GM12878 (cell line): ENCODE measurements around the gene GZMM. TPM values are rescaled to one million over a fixed set of nuclear protein-coding genes. Genes with fewer than 3 reads are reported as not detected.

Experiments
- ATF3 ChIP-seq: IDR thresholded peaks from 2 replicates; pipeline ENCODE4 v1.6.1; 2011; ENCODE audit warnings: low read depth, mild to moderate bottlenecking, low read length, moderate library complexity, borderline replicate concordance; ENCODE audit errors: extremely low read depth
- CHD2 ChIP-seq: IDR thresholded peaks from 2 replicates; pipeline ENCODE4 v1.6.1; 2011; ENCODE audit warnings: low read depth, low read length, improper control_type of control experiment, borderline replicate concordance
- CHD4 ChIP-seq: fragments of 200-600 bp; sonication (generic); IDR thresholded peaks from 2 replicates; pipeline ENCODE4 v1.6.1; 2016; ENCODE audit warnings: mild to moderate bottlenecking
- CUX1 ChIP-seq: IDR thresholded peaks from 2 replicates; pipeline ENCODE4 v1.6.1; 2012; ENCODE audit warnings: improper control_type of control experiment, low read depth, low read length; ENCODE audit not compliant: insufficient replicate concordance
- E4F1 ChIP-seq: fragments of 450-650 bp; IDR thresholded peaks from 2 replicates; pipeline ENCODE4 v1.6.1; 2018; ENCODE audit warnings: borderline replicate concordance, mild to moderate bottlenecking; ENCODE audit not compliant: partially characterized antibody
- EGR1 ChIP-seq, 2 experiments: IDR thresholded peaks; 1 replicate in 1 of 2; 2 replicates in 1 of 2; pipeline ENCODE4 v1.6.1; 2011 to 2012; ENCODE audit warnings: low read depth in 2 of 2, low read length in 2 of 2, borderline replicate concordance in 1 of 2, mild to moderate bottlenecking in 1 of 2, moderate library complexity in 1 of 2
- ELK1 ChIP-seq: IDR thresholded peaks from 2 replicates; pipeline ENCODE4 v1.6.1; 2012; ENCODE audit warnings: low read depth, low read length, improper control_type of control experiment
- FOXK2 ChIP-seq: fragments of 450-650 bp; IDR thresholded peaks from 2 replicates; pipeline ENCODE4 v1.6.1; 2017; ENCODE audit warnings: mild to moderate bottlenecking, moderate library complexity
- GABPA ChIP-seq: IDR thresholded peaks from 2 replicates; pipeline ENCODE4 v1.6.1; 2014; ENCODE audit warnings: antibody characterized with exemption, low read depth, mild to moderate bottlenecking, inconsistent platforms
- IRF5 ChIP-seq: fragments of 450-650 bp; IDR thresholded peaks from 2 replicates; pipeline ENCODE4 v1.6.1; 2017; ENCODE audit warnings: borderline replicate concordance
- PAX8 ChIP-seq: fragments of 450-650 bp; IDR thresholded peaks from 2 replicates; pipeline ENCODE4 v1.6.1; 2017; ENCODE audit warnings: mild to moderate bottlenecking, moderate library complexity
- PBX3 ChIP-seq: IDR thresholded peaks from 2 replicates; pipeline ENCODE4 v1.6.1; 2011; ENCODE audit warnings: mild to moderate bottlenecking, low read depth, low read length, moderate library complexity; ENCODE audit not compliant: insufficient replicate concordance
- POLR2AphosphoS2 ChIP-seq: IDR thresholded peaks from 2 replicates; pipeline ENCODE4 v1.6.1; 2011; ENCODE audit warnings: low read depth, mild to moderate bottlenecking, low read length, improper control_type of control experiment, moderate library complexity
- STAT3 ChIP-seq: IDR thresholded peaks from 2 replicates; pipeline ENCODE4 v1.6.1; 2011; ENCODE audit warnings: low read depth, low read length, improper control_type of control experiment
- YY1 ChIP-seq: IDR thresholded peaks from 2 replicates; pipeline ENCODE4 v1.6.1; 2011; ENCODE audit warnings: low read depth, mild to moderate bottlenecking, low read length
- ZNF217 ChIP-seq: fragments of 450-650 bp; IDR thresholded peaks from 2 replicates; pipeline ENCODE4 v1.6.1; 2017; ENCODE audit warnings: antibody characterized with exemption, mild to moderate bottlenecking
- ZNF274 ChIP-seq: IDR thresholded peaks from one replicate; pipeline ENCODE4 v1.8.0; 2011; ENCODE audit not compliant: insufficient read length, insufficient read depth
- polyA plus RNA-seq, 11 experiments: library from polyadenylated mRNA; depleted of rRNA in 4 of 11; unstranded in 6 of 11; stranded (reverse) in 5 of 11; fragments of >200 nt; fragmentation: Nextera tagmentation in 4 of 11; fragmentation: Illumina TruSeq in 1 of 11; extraction: Ambion mirVana in 4 of 11; extraction: Trizol in 1 of 11; gene quantifications; 1 replicate in 1 of 11; 2 replicates in 10 of 11; pipeline versions ENCODE4 v1.2.1 to v1.2.3, GENCODE V29; 2011 to 2016; ENCODE audit warnings: inconsistent platforms in 2 of 11, missing spikeins in 2 of 11, low read depth in 1 of 11
- total RNA-seq, 4 experiments: library from RNA; depleted of rRNA in 3 of 4; stranded (reverse); fragments of >200 nt in 3 of 4; fragmentation: Illumina TruSeq in 1 of 4; extraction: Trizol in 1 of 4; gene quantifications; 2 replicates each; pipeline versions ENCODE4 v1.2.1 to v1.2.3, GENCODE V29; 2013 to 2021

The GZMM gene
- total and polyA plus RNA-seq, 10 of the 15 experiments (the other 5 are each of a cell fraction or from before 2014, with no cell fraction given) = 0.09 to 0.48 (median 0.23) TPM; not detected in 7

GRCh38 chr19:572140-572742 lies 28.4 kb downstream of the GZMM start, which contains the start of gene BSG (continued):
- TF ChIP-seq CUX1 = no peak
- peak; percentile 56; the same call in 1 of the 2 replicates for TF ChIP-seq CHD2
- TF ChIP-seq YY1 = peak; percentile 88; the same call in 1 of the 2 replicates
- no peak for TF ChIP-seq PBX3
- TF ChIP-seq FOXK2 = no peak
- TF ChIP-seq ATF3 = peak; percentile 90; the same call in 1 of the 2 replicates
- no peak for TF ChIP-seq ELK1
- TF ChIP-seq ZNF274 = no peak
- peak; percentile 68 to 92 for TF ChIP-seq EGR1 (IDR thresholded peaks at IDR 0.05; ENCODE audit: borderline replicate concordance in 1 of 2, low read depth in 2 of 2, low read length in 2 of 2)
- peak; percentile 96 for TF ChIP-seq POLR2AphosphoS2
- TF ChIP-seq E4F1 = no peak
- no peak for TF ChIP-seq PAX8
- TF ChIP-seq ZNF217 = no peak
- no peak for TF ChIP-seq CHD4
- no peak for TF ChIP-seq STAT3
- no peak for TF ChIP-seq GABPA
- TF ChIP-seq IRF5 = no peak
